Ammon's horn (tissue), 1 donor: ENCODE results near the gene ASH1L.
"Not testable (repeated sequence)": the region's sequence is repeated elsewhere in the genome, so short reads cannot be mapped to it uniquely, and the experiment has no call there.

Source experiments
- DNase-seq: peaks from one replicate; pipeline ENCODE4 v3.0.0-alpha.2; 2016; ENCODE audit warnings: low spot score

ASH1L gene

DNA sequence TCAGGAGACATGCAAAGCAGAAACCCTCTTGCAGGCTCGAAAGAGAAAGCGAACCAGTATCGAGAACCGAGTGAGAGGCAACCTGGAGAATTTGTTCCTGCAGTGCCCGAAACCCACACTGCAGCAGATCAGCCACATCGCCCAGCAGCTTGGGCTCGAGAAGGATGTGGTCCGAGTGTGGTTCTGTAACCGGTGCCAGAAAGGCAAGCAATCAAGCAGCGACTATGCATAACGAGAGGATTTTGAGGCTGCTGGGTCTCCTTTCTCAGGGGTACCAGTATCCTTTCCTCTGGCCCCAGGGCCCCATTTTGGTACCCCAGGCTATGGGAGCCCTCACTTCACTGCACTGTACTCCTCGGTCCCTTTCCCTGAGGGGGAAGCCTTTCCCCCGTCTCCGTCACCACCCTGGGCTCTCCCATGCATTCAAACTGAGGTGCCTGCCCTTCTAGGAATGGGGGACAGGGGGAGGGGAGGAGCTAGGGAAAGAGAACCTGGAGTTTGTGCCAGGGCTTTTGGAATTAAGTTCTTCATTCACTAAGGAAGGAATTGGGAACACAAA lies 128.7 kb downstream of the ASH1L start:
- not testable (repeated sequence) for DNase-seq

DNA sequence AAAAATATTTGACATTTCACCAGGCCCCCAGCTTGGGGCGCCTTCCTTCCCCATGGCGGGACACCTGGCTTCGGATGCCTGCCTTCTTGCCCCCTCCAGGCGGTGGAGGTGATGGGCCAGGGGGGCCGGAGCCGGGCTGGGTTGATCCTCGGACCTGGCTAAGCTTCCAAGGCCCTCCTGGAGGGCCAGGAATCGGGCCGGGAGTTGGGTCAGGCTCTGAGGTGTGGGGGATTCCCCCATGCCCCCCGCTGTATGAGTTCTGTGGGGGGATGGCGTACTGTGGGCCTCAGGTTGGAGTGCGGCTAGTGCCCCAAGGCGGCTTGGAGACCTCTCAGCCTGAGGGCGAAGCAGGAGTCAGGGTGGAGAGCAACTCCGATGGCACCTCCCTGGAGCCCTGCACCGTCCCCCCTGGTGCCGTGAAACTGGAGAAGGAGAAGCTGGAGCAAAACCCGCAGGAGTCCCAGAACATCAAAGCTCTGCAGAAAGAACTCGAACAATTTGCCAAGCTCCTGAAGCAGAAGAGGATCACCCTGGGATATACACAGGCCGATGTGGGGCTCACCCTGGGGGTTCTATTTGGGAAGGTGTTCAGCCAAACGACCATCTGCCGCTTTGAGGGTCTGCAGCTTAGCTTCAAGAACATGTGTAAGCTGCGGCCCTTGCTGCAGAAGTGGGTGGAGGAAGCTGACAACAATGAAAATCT lies 129.3 kb downstream of the ASH1L start:
- DNase-seq, result not testable (repeated sequence)

DNA sequence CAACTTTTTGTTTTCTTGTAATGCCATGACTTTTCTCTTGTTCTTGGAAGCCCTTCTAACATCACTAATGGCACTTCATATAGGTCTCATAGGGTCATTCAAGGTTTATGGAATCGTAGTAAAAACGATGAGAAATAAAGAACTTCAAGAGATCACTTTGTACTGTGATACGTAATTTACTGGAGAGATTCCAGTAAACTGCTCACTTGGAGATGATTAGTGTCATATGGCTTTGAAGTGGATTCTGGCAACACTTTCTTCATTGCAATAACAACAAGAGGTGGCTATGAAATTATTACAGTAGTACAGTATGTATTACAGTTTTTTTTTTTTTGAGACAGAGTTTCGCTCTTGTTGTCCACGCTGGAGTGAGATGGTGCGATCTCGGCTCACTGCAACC lies 138.5 kb downstream of the ASH1L start:
- no peak for DNase-seq

DNA sequence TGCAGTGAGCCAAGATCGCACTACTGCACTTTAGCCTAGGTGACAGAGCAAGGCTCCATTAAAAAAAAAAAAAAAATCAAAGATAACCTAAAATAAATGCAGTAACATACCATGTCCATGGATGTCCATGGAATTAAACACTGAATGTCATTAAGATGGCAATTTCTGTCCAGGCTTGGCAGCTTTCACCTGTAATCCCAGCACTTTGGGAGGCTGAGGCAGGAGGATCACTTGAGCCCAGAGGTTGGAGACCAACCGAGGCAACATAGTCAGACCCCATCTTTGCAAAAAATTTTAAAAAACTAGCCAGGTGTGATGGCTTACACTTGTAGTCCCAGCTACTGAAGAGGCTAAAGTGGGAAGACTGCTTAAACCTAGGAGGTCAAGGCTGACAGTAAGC lies 141.8 kb downstream of the ASH1L start:
- DNase-seq, result no peak

DNA sequence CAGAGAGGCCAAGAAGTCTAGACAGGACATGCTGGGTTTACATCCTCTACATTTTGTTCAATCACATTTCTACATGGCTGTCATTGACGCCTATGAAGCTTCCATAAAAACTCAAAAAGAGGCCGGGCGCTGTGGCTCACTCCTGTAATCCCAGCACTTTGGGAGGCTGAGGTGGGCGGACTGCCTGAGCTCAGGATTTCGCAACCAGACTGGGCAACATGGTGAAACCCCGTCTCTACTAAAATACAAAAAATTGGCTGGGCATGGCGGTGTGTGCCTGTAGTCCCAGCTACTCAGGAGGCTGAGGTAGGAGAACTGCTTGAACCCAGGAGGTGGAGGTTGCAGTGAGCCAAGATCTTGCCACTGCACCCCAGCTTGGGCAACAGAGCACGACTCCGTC lies 150.8 kb downstream of the ASH1L start:
- not testable (repeated sequence) for DNase-seq

DNA sequence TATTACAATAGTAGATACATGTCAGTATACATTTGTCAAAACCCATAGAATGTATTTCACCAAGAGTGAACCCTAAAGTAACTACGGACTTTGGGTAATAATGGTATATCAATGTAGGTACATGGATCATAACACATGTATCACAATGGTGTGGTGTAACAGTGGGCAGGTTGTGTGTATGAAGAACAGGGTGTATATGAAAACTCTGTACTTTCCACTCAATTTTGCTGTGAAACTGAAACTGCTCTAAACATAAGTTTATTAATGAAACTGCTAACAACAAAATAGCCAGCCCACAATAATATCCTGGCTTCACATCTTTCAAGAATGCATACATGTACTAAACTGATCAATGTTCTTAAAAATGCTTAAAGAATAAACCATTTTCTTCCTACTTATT lies 151.7 kb downstream of the ASH1L start:
- no peak for DNase-seq

DNA sequence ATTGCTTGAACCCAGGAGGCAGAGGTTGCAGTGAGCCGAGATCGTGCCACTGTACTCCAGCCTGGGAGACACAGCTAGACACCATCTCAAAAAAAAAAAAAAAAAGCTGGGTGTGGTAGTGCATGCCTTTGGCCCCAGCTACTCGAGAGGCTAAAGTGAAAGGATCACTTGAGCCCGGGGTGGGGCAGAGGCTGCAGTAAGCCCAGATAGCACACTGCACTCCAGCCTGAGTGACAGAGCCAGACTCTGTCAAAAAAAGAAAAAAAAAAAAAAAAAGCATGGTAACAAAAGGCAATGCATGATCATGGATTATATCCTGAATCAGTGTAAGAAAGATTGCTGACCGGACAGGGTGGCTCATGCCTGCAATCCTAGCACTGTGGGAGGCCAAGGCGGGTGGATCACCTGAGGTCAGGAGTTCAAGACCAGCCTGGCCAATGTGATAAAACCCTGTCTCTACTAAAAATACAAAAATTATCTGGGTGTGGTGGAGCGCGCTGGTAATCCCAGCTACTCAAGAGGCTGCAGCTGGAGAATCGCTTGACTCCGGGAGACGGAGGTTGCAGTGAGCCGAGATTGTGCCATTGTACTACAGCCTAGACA lies 165.6 kb downstream of the ASH1L start:
- no peak for DNase-seq

DNA sequence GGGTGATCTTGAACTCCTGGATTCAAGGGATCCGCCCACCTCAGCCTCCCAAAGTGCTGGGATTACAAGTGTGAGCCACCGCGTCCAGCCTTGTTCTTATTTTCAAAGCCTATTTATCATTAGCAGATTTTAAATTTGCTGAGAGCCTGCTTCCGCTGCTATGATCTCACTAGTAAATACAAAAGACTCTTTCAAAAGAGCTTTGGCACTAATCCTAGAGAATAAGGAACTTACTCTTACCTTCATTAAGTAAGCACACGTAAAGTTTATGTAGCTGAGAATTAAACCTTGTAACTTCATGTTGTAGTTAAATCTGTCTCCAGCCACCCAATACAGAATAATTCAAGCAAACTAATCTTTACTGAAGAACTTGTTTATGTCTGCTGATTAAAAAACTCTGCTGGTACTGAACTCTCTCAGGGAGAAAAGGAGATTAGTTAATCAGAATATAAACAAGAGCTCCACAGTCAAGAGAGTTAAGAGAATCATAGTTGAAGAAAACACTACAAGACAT lies 169.6 kb downstream of the ASH1L start:
- DNase-seq, result peak; percentile 8

DNA sequence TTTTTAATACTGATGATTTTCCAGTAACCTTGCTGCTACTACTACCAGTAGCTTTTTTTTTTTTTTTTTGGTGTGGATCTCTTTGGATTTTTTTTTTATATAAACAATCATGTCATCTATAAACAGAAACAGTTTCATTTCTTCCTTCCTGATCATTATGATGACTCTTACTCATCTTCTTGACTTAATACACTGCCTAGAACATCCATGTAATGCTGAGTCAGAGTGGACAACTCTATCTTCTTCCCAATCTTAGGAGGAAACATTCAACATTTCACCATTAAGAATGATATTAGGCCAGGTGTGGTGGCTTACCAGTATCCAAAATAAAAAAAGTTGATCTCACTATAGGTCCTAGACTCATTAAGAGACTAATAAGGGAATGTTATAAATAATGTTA lies 172.8 kb downstream of the ASH1L start:
- DNase-seq, result no peak

DNA sequence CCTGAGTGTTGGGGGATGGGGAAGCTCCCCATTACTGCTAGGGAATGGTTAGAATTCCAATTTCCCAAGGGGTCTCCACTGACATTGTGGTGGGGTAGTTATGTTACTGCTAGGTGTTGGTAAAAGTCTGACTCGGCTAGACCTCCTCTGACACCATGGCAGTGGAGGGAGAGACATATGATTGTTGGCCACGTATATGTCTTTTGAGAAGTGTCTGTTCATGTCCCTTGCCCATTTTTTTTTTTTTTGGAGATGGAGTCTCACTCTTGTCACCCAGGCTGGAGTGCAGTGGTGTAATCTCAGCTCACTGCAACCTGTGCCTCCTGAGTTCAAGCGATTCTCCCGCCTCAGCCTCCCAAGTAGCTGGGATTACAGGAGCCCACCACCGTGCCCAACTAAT lies 176.8 kb downstream of the ASH1L start:
- DNase-seq, result not testable (repeated sequence)

DNA sequence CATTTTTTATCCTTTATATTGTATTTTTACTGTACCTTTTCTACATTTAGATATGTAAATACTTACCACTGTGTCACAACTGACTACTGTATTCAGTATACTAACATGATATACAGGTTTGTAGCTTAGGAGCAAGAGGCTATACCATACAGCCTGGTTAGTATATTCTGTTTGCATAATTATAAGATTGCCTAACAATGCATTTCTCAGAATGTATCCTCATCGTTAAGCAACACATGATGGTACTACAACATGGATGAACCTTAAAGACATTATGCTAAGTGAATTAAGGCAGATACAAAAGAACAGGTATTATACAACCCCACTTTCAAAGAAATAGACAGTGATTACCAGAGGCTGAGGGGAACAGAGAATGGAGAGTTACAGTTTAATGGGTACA lies 179.2 kb downstream of the ASH1L start:
- DNase-seq, result no peak

DNA sequence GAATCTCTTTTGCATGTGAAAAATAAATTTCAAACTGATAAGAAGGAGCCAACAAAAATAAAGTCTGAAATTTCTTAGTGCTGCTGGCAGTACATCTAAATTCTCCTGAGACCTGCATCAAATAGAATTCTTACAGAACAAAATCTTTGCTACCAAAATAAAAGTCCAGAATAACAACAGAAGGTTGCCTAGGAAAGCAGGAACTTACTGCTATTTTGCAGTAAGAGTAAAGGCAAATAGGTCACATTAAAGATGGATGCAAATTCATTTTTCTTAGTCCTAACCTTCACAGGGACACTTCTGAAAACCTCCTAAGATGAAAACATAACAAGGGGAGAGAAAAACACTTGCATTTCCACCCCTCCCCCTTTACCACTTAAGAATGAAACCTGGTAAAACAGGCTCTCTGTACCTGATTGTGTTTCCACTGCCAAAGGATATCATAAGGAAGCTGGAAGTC lies 182.9 kb downstream of the ASH1L start:
- DNase-seq, result no peak

DNA sequence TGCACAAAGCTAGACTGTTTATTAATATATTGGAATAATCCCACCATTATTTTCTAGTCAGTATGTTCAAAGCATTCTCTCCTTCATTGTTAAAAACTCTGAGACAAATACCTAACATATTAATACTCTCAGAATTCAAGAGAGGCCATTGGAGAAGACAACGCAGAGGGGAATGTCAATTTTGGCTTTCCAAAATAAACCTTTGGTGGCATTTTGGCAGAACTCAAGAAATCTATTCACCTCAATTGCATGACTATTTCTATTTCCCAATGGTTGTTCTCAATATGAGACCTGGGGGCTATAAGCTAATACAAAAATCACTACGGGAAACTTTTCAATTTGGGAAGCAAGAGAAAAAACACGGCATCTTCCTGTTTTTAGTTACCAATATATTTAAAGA lies 183.4 kb downstream of the ASH1L start:
- no peak for DNase-seq

DNA sequence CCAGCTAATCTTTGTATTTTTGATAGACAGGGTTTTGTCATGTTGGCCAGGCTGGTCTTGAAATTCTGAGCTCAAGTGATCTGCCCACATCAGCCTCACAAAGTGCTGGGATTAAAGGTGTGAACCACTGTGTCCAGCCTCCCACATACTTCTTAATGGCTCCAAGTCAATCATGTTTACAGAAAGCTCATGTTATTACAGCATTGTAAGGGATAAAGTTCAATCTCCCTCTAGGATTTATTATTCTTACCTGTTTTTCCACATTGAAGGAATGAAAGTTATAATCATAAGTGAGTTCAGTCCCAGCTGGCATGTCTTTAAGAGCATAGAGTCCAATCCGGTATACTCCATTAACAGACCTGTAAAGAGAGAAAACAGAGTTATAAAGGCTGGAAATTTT lies 202.6 kb downstream of the ASH1L start:
- DNase-seq, result no peak

DNA sequence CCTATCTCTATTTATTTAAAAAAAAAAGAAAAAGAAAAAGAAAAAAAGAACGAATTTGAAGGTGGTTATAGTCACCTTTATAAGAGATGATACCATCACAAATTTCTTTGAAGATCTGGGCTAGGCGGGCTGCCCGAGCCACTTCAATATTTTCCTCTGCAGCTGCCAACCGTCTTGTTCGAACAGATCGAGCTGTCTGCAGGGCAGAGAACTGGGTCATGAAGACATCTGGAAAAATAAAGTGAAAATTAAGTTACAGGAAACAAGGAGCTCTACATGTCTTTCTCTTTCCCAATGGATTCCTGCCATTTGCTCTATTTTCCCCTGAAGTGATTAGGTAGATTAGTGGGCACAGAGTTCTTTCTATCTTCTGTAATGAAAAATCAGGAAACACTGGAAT lies 210.0 kb downstream of the ASH1L start:
- no peak for DNase-seq

DNA sequence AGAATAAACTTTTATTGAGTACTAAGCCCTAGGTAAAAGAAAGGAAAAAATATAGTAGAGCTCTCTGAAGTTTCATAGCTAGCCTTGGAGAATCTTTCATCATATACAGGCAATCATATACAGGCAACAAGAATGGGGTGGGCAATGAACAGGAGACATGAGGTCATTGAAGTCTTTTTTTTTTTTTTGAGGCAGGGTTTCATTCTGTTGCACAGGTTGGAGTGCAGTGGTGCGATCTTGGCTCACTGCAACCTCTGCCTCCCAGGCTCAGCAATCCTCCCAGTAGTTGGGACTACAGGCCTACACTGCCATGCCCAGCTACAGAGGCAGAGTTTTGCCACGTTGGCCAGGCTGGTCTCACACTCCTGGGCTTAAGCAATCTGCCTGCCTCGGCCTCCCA lies 219.8 kb downstream of the ASH1L start:
- DNase-seq, result no peak

DNA sequence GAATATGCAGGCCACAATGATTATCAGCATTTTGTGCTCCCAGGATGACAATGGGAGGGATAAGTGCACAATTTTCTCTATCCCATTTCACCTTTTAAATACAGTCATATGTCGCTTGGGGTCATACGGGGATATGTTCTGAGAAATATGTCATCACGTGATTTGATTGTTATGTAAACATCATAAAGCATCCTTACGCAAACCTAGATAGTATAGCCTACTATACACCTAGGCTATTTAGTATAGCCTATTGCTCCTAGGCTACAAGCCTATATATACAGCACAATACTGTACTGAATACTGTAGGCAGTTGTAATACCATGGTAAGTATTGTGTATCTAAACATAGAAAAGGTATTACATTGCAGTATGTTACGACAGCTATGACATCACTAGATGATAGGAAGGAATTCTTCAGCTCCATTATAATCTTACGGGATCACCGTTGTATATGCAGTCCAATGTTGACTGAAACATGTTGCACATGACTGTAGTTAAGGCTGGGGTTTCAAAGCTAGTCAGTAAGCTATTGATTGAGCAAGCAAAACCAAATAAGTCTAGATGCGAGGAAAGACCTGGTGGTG lies 223.0 kb downstream of the ASH1L start:
- DNase-seq, result no peak

DNA sequence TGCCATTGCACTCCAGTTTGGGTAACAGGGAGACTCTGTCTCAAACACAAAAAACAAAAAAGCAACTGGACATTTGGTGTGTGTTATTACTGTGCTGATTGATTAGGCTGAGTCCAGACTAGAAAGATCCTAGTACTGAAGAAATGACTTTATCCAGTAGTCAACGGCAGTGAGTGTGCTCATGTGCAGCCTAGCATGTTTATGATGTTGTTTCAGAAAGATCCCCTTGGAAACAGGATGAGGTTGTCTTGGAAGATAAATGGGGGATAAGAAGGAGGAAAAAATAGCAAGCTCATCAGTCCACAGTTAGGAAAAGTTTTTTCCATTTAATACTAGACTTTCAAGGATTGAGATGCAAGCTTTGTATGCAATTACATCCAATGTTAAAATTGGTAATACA lies 227.6 kb downstream of the ASH1L start:
- DNase-seq, result no peak

DNA sequence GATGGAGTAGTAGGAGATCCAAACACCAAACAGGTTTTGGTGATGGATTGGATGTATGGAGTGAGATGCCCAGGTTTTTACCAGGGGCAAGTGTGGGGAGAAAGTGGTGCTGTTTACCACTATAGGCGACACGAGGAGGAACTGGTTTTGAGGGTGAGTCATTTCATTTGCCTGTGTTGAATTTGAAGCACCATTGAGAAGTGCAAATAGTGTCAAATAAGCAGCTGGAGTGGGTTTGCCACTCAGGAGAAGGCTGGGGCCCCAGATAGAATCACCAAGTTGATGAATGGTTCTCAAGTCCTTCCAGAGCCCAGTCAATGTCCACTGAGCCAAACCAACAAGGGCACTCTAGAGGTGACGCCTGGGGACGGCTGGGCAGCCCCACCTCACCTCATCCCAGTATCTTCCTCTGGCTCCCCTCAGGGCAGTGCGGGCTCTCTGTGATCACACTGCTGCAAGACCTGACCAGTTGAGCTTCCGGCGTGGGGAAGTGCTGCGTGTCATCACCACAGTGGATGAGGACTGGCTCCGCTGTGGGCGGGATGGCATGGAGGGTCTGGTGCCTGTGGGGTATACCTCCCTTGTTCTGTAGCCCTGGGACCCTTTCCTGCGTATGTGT lies 232.5 kb downstream of the ASH1L start:
- no peak for DNase-seq

DNA sequence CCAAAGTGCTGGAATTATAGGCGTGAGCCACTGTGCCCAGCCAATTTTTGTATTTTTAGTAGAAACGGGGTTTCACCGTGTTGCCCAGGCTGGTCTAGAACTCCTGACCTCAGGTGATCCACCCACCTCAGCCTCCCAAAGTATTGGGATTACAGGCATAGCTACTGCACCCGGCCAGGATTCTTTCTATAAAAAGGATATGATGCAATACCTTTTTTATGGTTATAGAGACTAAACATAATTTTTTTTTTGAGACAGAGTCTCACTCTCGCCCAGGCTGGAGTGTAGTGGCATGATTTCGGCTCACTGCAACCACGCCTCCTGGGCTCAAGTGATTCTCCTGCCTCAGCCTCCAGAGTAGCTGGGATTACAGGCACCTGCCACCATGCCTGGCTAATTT lies 233.7 kb downstream of the ASH1L start:
- DNase-seq, result not testable (repeated sequence)

DNA sequence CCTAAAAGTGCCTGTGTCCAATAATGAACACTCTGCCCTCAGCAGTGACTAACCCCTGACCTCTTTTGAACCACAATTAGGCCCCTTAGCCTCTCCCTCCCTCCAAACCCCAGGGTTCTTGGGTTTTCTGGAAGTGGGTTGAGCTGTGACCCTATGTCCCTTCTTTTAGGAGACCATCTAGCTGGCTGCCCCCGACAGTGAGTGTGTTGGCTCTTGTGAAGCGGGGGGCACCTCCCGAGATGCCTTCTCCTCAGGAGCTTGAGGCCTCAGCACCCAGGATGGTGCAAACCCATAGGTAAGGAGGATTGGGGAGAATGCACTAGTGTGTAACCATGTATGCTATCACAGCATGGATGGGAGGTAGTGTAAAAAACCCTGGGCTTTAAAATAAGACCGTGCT lies 234.6 kb downstream of the ASH1L start:
- DNase-seq, result no peak

DNA sequence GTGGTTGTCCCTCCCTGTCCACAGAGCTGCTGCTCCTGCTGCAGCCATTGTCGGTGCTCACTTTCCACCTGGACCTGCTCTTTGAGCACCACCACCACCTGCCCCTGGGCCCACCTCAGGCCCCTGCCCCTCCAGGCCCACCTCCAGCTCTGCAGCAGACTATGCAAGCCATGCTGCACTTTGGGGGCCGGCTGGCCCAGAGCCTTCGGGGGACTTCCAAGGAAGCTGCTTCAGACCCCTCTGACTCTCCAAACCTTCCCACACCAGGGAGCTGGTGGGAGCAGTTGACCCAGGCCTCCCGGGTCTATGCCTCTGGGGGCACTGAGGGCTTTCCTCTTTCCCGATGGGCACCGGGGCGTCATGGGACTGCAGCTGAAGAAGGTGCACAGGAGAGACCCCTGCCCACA lies 236.0 kb downstream of the ASH1L start:
- DNase-seq, result no peak
